Tibial nerve (tissue), 4 donors: Measurements from ENCODE around the gene SLC22A3. TPM values are rescaled to one million over a fixed set of nuclear protein-coding genes. Genes with fewer than 3 reads are reported as not detected.

Source experiments
- DNase-seq, 2 donors: peaks; one replicate each; pipeline ENCODE4 v3.0.0-alpha.2; 2019; ENCODE audit warnings: low spot score in 2 of 2
- H3K27ac ChIP-seq, 4 donors: fragments of 200-600 bp; sonication (generic) in 3 of 4; one replicate each; pipeline ENCODE4 v1.5.1; 2017 to 2019; ENCODE audit warnings: mild to moderate bottlenecking in 1 of 4
- H3K27me3 ChIP-seq, 2 donors: fragments of 200-600 bp; sonication (generic) in 1 of 2; one replicate each; pipeline versions ENCODE4 v1.5.1 to v1.6.0; 2017 to 2019
- H3K36me3 ChIP-seq, 3 donors: fragments of 200-600 bp; sonication (generic); one replicate each; pipeline ENCODE4 v1.5.1; 2018 to 2019
- H3K4me1 ChIP-seq, 4 donors: fragments of 200-600 bp; sonication (generic) in 3 of 4; one replicate each; pipeline ENCODE4 v1.5.1; 2017 to 2019
- H3K4me3 ChIP-seq, 4 donors: fragments of 200-600 bp; sonication (generic) in 3 of 4; one replicate each; pipeline ENCODE4 v1.5.1; 2017 to 2019; ENCODE audit warnings: mild to moderate bottlenecking in 1 of 4, moderate library complexity in 1 of 4
- H3K9me3 ChIP-seq, 4 donors: fragments of 200-600 bp; sonication (generic) in 3 of 4; one replicate each; pipeline ENCODE4 v1.5.1; 2017 to 2019
- EP300 ChIP-seq, 2 donors: sonication (generic); formaldehyde crosslinking; IDR thresholded peaks; one replicate each; pipeline ENCODE4 v1.6.1; 2017; ENCODE audit warnings: antibody characterized with exemption in 2 of 2, mild to moderate bottlenecking in 1 of 2
- POLR2A ChIP-seq, 2 donors: fragments of 450-650 bp; IDR thresholded peaks; one replicate each; pipeline ENCODE4 v1.6.1; 2017; ENCODE audit warnings: antibody characterized with exemption in 2 of 2, mild to moderate bottlenecking in 2 of 2, moderate library complexity in 2 of 2
- WGBS, 2 donors: methylation state at CpG; one replicate each; pipeline ENCODE4 v1.1.5; 2018; 5-methylcytosine and 5-hydroxymethylcytosine counted together
- total RNA-seq, 4 donors: library from RNA; depleted of rRNA; stranded (reverse); fragments of >200 nt; gene quantifications; one replicate each; pipeline ENCODE4 v1.1.0, GENCODE V29; 2016
- TF ChIP-seq, protein P1 (sequence below), 5 experiments: fragments of 200-600 bp in 3 of 5; fragments of 450-650 bp in 2 of 5; sonication (generic) in 3 of 5; IDR thresholded peaks; one replicate each; pipeline ENCODE4 v1.5.1; 2016 to 2019; ENCODE audit warnings: antibody characterized with exemption in 5 of 5, mild to moderate bottlenecking in 3 of 5, moderate library complexity in 2 of 5

SLC22A3 gene
- total RNA-seq, 4 donors from 2014 or later: 76.8 to 361 (median 263) TPM

GRCh38 chr6:160329188-160329587 is 19.0 kb upstream of the SLC22A3 start:
- DNase-seq: no peak
- no peaks in the 10 kb centered on the region for H3K27me3 ChIP-seq
- H3K27ac ChIP-seq: no peak overlapping the region
- H3K9me3 ChIP-seq: no peaks in the 10 kb centered on the region
- 79 to 87% methylated on average over 7 of the region's 7 CpGs for WGBS, 2 donors
- no peak overlapping the region for H3K4me3 ChIP-seq
- H3K36me3 ChIP-seq: no peaks in the 10 kb centered on the region
- no peak for TF ChIP-seq EP300 (IDR thresholded peaks at IDR 0.05)
- TF ChIP-seq, protein P1, sequence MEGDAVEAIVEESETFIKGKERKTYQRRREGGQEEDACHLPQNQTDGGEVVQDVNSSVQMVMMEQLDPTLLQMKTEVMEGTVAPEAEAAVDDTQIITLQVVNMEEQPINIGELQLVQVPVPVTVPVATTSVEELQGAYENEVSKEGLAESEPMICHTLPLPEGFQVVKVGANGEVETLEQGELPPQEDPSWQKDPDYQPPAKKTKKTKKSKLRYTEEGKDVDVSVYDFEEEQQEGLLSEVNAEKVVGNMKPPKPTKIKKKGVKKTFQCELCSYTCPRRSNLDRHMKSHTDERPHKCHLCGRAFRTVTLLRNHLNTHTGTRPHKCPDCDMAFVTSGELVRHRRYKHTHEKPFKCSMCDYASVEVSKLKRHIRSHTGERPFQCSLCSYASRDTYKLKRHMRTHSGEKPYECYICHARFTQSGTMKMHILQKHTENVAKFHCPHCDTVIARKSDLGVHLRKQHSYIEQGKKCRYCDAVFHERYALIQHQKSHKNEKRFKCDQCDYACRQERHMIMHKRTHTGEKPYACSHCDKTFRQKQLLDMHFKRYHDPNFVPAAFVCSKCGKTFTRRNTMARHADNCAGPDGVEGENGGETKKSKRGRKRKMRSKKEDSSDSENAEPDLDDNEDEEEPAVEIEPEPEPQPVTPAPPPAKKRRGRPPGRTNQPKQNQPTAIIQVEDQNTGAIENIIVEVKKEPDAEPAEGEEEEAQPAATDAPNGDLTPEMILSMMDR (IDR thresholded peaks at IDR 0.05): no peak
- no peak for TF ChIP-seq POLR2A (IDR thresholded peaks at IDR 0.05)
- no peaks in the 10 kb centered on the region for H3K4me1 ChIP-seq

- H3K27ac ChIP-seq: no peak overlapping the region
These were observed 17.6 kb upstream of the SLC22A3 start for GRCh38 chr6:160330619-160331018.

DNA sequence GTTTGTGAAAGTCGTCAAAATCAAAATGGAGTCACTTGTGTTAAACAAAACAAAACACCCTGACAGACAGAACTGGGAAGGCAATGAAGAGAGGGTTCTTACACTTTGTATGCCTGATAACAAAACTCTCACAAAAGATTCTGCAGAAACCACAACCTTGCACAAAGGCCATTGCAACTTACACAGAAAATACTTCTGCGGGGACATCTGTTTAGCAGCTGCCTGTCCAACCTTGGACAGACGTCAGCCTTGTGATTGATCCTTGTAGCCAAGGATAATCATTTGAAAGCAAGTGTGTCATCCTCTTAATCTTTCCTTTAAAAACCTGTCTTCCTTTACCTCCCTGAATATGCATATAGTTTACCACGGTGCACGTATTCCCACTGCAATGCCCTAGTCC is 17.0 kb upstream of the SLC22A3 start:
- H3K27ac ChIP-seq: no peak overlapping the region
- DNase-seq: no peak
- TF ChIP-seq EP300 (IDR thresholded peaks at IDR 0.05) (no peak), POLR2A (IDR thresholded peaks at IDR 0.05) (no peak)
- TF ChIP-seq, protein P1 (IDR thresholded peaks at IDR 0.05): no peak
- no peaks in the 10 kb centered on the region for H3K36me3 ChIP-seq
- H3K4me1 ChIP-seq: no peaks in the 10 kb centered on the region
- no peak overlapping the region for H3K4me3 ChIP-seq
- WGBS, 2 donors: 70 to 79% methylated on average over 5 of the region's 5 CpGs
- no peaks in the 10 kb centered on the region for H3K27me3 ChIP-seq
- no peaks in the 10 kb centered on the region for H3K9me3 ChIP-seq

More at GRCh38 chr6:160330619-160331018, 17.6 kb upstream of the SLC22A3 start:
- Histone ChIP-seq H3K4me3 (no peak overlapping the region), H3K9me3 (no peaks in the 10 kb centered on the region), H3K4me1 (no peaks in the 10 kb centered on the region), H3K36me3 (no peaks in the 10 kb centered on the region), H3K27me3 (no peaks in the 10 kb centered on the region)
- 54 to 57% methylated on average over 5 of the region's 5 CpGs for WGBS, 2 donors
- TF ChIP-seq EP300 (IDR thresholded peaks at IDR 0.05) (no peak), POLR2A (IDR thresholded peaks at IDR 0.05) (no peak)
- TF ChIP-seq, protein P1 (IDR thresholded peaks at IDR 0.05): no peak
- no peak for DNase-seq

GRCh38 chr6:160331753-160332152 is 16.4 kb upstream of the SLC22A3 start:
- TF ChIP-seq, protein P1 (IDR thresholded peaks at IDR 0.05): no peak
- TF ChIP-seq POLR2A (IDR thresholded peaks at IDR 0.05) (no peak), EP300 (IDR thresholded peaks at IDR 0.05) (no peak)
- no peaks in the 10 kb centered on the region for H3K27me3 ChIP-seq
- DNase-seq: no peak
- WGBS, 2 donors: 78 to 83% methylated on average over 5 of the region's 5 CpGs
- no peaks in the 10 kb centered on the region for H3K4me1 ChIP-seq
- no peaks in the 10 kb centered on the region for H3K36me3 ChIP-seq
- no peak overlapping the region for H3K4me3 ChIP-seq
- H3K9me3 ChIP-seq: no peaks in the 10 kb centered on the region
- no peak overlapping the region for H3K27ac ChIP-seq

- H3K27me3 ChIP-seq: no peaks in the 10 kb centered on the region
- no peaks in the 10 kb centered on the region for H3K4me1 ChIP-seq
- TF ChIP-seq EP300 (IDR thresholded peaks at IDR 0.05): no peak
- TF ChIP-seq, protein P1 (IDR thresholded peaks at IDR 0.05): no peak
- TF ChIP-seq POLR2A (IDR thresholded peaks at IDR 0.05): no peak
- H3K27ac ChIP-seq: no peak overlapping the region
- no peaks in the 10 kb centered on the region for H3K9me3 ChIP-seq
- no peaks in the 10 kb centered on the region for H3K36me3 ChIP-seq
- WGBS, 2 donors: 86 to 91% methylated on average over 3 of the region's 3 CpGs
- H3K4me3 ChIP-seq: no peak overlapping the region
- DNase-seq: no peak
These were observed 15.1 kb upstream of the SLC22A3 start for GRCh38 chr6:160333101-160333500.
